GM12873 (cell line): ENCODE data around the gene SIRT2.

Experiments
- TF ChIP-seq, protein P1 (sequence below): IDR thresholded peaks from 2 replicates; pipeline ENCODE4 v1.5.1; 2012; ENCODE audit warnings: low read depth, mild to moderate bottlenecking, moderate library complexity, low read length, control low read depth; ENCODE audit not compliant: insufficient read depth; ENCODE audit errors: missing control alignments

The SIRT2 gene

DNA sequence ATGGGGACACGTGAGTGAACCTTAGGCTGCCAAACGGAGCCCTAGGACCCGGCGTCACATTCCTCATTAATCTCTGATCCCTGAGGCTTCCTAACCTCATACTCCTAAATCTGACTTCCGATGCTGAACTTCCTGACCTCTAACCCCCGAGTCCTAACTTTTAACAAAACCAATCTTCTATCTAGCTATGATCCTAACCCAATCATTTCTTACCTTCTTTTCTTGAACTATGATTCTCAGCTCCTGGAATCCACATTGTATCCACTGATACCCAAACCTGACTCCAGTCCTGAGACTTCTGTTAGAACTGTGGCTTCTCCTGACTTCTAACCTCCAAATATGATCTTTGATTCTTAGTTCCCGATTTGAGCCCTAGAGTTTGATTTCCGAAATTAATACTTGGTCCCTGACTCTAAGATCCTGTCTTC lies 798 bp upstream of the SIRT2 start:
- TF ChIP-seq, protein P1, sequence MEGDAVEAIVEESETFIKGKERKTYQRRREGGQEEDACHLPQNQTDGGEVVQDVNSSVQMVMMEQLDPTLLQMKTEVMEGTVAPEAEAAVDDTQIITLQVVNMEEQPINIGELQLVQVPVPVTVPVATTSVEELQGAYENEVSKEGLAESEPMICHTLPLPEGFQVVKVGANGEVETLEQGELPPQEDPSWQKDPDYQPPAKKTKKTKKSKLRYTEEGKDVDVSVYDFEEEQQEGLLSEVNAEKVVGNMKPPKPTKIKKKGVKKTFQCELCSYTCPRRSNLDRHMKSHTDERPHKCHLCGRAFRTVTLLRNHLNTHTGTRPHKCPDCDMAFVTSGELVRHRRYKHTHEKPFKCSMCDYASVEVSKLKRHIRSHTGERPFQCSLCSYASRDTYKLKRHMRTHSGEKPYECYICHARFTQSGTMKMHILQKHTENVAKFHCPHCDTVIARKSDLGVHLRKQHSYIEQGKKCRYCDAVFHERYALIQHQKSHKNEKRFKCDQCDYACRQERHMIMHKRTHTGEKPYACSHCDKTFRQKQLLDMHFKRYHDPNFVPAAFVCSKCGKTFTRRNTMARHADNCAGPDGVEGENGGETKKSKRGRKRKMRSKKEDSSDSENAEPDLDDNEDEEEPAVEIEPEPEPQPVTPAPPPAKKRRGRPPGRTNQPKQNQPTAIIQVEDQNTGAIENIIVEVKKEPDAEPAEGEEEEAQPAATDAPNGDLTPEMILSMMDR, result no peak

DNA sequence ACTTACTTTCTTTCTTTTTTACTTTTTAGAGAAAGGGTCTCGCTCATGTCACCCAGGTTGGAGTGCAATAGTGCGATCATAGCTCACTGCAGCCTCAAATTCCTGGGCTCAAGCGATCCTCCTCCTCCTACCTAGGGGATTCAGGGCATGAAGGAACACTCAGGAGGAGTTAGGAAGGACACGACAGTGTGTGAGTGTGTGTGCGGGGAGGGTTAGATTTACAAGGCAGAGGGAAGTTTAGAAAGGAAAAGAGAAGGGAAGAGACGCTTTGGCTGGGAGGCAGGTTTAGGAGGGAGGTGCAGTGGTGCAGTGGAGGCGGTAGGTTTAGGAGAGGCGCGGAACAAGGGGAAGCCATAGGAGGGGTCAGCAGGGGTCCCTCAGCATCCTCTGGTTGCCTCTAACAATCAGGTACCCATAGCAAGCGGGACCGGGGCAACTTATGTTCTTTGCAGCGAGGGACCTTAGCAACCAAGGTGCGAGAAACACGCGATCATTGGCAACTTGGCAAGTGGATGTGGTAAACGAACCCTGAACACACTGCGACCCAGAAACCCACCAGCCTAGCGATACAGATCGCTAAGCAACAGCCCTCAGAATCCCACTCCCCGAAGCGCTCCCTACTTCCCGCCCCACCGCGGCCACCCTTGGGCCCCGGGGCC lies 501 bp downstream of the SIRT2 start:
- TF ChIP-seq, protein P1, result no peak

DNA sequence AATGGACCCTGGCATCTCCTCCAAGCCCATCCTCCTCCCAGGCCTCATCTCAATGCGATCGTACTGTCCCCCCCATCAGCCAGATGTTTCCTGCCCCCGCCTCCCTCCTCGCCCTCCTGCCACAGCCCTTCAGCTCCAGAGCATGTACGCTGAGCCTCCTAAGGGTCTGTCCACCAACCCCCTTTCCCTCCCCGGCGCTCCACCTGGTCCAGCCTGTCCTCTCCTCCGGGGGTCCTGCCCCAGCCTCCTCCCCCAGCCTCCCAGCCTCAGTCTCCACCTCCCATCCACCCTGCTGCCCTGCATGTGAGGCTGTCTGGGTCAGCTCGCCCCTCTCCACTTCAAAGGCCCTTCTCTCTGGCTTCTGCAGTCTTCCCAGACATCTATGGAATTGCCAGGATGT lies 4.5 kb downstream of the SIRT2 start:
- TF ChIP-seq, protein P1, result no peak

DNA sequence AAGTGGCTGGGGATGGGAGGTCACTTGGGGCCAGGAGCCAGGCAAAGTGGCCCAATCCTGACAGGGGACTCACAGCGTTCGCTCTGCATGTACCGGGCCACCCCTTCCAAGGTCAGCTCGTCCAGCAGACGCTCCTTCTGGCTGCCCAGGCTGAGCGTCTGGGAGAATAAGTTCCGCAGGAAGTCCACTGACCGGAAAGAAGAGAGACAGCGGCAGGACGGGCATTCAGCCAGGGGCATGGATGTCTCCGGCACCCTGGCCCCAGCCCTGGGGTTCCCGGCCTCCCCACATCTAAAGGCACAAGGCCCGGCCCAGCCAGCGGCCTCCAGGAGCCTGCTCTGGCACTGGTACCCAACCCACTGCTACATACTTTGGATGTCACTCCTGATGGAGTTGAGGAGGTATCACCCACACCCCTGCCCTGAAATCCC lies 6.1 kb downstream of the SIRT2 start:
- TF ChIP-seq, protein P1, result no peak

DNA sequence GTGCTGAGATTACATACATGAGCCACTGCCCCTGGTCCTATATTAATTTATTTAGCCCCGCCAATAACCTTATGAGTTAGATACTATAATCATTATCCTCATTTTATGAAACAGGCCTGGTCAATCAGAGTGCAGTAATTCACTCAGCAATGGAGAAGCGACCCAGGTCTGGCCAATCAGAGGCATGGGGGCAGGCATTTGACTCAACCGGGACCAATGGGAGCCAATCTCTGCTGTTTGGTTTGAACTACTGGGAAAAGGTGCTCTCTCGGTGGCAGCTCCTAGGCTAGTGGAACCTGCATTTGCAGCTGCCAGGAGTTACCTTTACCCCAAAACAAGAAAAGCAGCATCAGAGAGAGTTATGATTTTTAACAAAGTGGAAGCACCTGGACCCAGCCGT lies 6.6 kb downstream of the SIRT2 start:
- TF ChIP-seq, protein P1, result no peak

DNA sequence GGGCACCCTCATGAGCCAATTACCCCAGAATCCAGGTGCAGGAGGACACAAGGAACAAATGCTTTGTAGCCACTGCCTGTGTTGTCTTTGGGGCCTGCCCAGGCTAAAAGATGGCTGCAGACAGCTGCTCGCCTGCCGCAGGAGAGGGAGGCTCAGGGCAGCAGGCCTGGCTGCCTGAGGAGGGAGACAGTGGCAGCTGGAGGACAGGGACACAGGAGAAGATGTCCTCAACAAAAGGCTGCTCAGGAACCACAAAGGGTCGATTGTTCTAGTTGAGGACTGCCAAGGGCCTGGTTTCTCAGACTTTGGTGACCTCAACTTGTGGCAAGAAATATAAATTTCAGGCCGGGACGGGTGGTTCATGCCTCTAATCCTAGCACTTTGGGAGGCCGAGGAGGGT lies 7.6 kb downstream of the SIRT2 start:
- TF ChIP-seq, protein P1, result no peak

DNA sequence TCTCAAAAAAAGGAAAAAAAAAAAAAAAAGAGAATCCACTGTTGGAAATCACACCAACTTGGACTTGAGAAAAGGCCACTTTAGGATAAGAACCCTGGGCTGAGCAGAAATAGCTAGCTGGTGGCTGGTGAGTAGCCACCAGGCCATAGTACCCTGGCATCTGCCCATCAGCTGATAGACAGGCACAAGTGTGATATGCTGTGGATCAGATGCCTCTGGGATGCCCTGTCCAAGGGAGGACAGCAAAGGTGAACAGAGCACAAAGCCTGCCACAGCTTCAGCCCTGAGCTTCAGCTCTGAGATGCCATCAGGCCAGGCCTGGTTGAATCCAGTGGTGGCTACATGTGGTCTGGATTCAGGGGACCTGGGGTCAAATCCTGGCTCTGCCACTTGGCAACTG lies 8.7 kb downstream of the SIRT2 start:
- TF ChIP-seq, protein P1, result no peak
